Measurements from ENCODE around the gene CARS1. TPM values are rescaled to one million over a fixed set of nuclear protein-coding genes. Genes with fewer than 3 reads are reported as not detected.

CARS1 gene
- total and polyA plus RNA-seq, 2 of the 8 experiments (the other 6 are each of a cell fraction or from before 2014, with no cell fraction given) = 44.1 to 100 TPM

DNA sequence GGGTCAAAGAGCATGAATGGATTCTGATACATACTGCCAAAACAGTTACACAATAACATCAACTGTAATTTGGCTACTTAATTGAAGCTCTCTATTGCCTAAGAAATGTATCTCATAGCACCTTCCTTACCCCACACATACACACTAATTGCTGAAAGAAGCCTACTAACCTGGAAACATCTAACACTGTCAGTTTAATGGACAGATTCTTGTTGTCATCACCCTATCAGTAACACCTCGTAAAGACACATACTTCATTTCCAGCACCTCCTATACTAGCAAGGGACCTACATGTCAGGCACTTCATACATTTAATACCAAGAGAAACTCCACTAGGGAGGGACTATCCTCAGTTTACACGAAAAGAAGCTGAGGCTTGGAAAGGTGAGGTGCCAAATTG lies 75.0 kb downstream of the CARS1 start:
- Histone ChIP-seq H2BK15ac (ENCODE audit: low read length) (no peak overlapping the region), H2BK5ac (ENCODE audit: low read depth, low read length) (no peak overlapping the region), H3K56ac (replicated peaks; ENCODE audit: insufficient read length, low read depth, low read length) (no peak overlapping the region), H3K9me3 (ENCODE audit: insufficient read depth in 2 of 2, low read depth in 1 of 2, low read length in 1 of 2) (no peaks in the 10 kb centered on the region), H2BK120ac (replicated peaks; ENCODE audit: low read depth, low read length) (no peak overlapping the region), H3K4ac (replicated peaks; ENCODE audit: insufficient read length, low read depth, low read length) (no peak overlapping the region), H3K27ac (ENCODE audit: low read depth, low read length) (no peak overlapping the region), H3K9ac (replicated peaks in 1 of 4; ENCODE audit: extremely low read depth in 1 of 4, low read depth in 3 of 4, low read length in 3 of 4) (no peak overlapping the region), H3K23me2 (ENCODE audit: low read depth, low read length) (no peaks in the 10 kb centered on the region), H4K8ac (ENCODE audit: extremely low read depth, insufficient read depth, low read length) (no peak overlapping the region), H3K79me2 (ENCODE audit: control insufficient read depth in 1 of 2, insufficient read depth in 2 of 2, low read length in 2 of 2) (peaks cover 50 to 98% of the 10 kb centered on the region in 2 experiments), H4K20me1 (replicated peaks in 1 of 2; ENCODE audit: control insufficient read depth in 1 of 2, insufficient read depth in 2 of 2, low read length in 2 of 2) (peaks cover 17 to 28% of the 10 kb centered on the region in 2 experiments), H3K27me3 (replicated peaks in 1 of 4; ENCODE audit: control insufficient read depth in 3 of 4, extremely low read depth in 1 of 4, insufficient read depth in 3 of 4, low read length in 3 of 4) (no peaks in the 10 kb centered on the region), H3K18ac (ENCODE audit: extremely low read depth, low read length) (no peak overlapping the region), H3K14ac (ENCODE audit: insufficient read length) (no peak overlapping the region), H2BK12ac (ENCODE audit: low read depth, low read length) (no peak overlapping the region), H3K4me1 (replicated peaks in 1 of 4; ENCODE audit: control insufficient read depth in 3 of 4, insufficient read depth in 4 of 4, low read length in 3 of 4) (no peaks in the 10 kb centered on the region), H4K5ac (ENCODE audit: insufficient read length, low read depth, low read length) (no peak overlapping the region), H3K79me1 (ENCODE audit: low read depth, low read length) (peaks cover 5% of the 10 kb centered on the region; the same call in 1 of the 2 replicates), H2BK20ac (ENCODE audit: low read length) (no peak overlapping the region), H3K36me3 (ENCODE audit: control insufficient read depth in 2 of 4, insufficient read depth in 4 of 4, low read length in 3 of 4) (peaks cover 2 to 29% (median 15%) of the 10 kb centered on the region in 4 experiments), H2AK5ac (ENCODE audit: low read depth, low read length) (no peak overlapping the region), H4K91ac (replicated peaks; ENCODE audit: insufficient read length, low read length) (no peak overlapping the region), H3K23ac (ENCODE audit: insufficient read length) (no peak overlapping the region), H3K4me2 (ENCODE audit: insufficient read depth in 1 of 2, low read depth in 2 of 2, low read length in 2 of 2) (no peak overlapping the region), H2AFZ (ENCODE audit: low read length) (no peak overlapping the region), H3K4me3 (ENCODE audit: extremely low read depth in 1 of 4, insufficient read depth in 2 of 4, low read depth in 3 of 4, low read length in 4 of 4) (no peak overlapping the region)
- ChIA-PET CTCF (ENCODE audit: partially characterized antibody) (interaction anchor here (0.7 kb wide), 2 partner anchors 8 to 28 kb away, joined by 3 to 5 read pairs; no protein-coding TSS in a partner anchor), POLR2A (ENCODE audit: partially characterized antibody) (interaction anchor here (0.7 to 4.2 kb wide), 4 partner anchors 11 to 37 kb away, joined by 3 to 28 read pairs (median 4); partner anchors contain the start of gene NAP1L4)
- DNase-seq (ENCODE audit: low read depth in 1 of 2, low spot score in 2 of 2) (no peak), FAIRE-seq (no peak)
- no peak for TF ChIP-seq FOSL1 (IDR thresholded peaks at IDR 0.05; ENCODE audit: insufficient read depth, low read depth, low read length)
- no peak for TF ChIP-seq POU5F1 (IDR thresholded peaks at IDR 0.05; ENCODE audit: low read depth, low read length)
- TF ChIP-seq, protein P1, sequence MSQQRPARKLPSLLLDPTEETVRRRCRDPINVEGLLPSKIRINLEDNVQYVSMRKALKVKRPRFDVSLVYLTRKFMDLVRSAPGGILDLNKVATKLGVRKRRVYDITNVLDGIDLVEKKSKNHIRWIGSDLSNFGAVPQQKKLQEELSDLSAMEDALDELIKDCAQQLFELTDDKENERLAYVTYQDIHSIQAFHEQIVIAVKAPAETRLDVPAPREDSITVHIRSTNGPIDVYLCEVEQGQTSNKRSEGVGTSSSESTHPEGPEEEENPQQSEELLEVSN (IDR thresholded peaks at IDR 0.05) = no peak
- no peak for TF ChIP-seq SP2 (IDR thresholded peaks at IDR 0.05; ENCODE audit: low read length)
- TF ChIP-seq, protein P2, sequence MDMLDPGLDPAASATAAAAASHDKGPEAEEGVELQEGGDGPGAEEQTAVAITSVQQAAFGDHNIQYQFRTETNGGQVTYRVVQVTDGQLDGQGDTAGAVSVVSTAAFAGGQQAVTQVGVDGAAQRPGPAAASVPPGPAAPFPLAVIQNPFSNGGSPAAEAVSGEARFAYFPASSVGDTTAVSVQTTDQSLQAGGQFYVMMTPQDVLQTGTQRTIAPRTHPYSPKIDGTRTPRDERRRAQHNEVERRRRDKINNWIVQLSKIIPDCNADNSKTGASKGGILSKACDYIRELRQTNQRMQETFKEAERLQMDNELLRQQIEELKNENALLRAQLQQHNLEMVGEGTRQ (IDR thresholded peaks at IDR 0.05; ENCODE audit: low read length) = no peak
- WGBS, 2 experiments (ENCODE audit: extremely low coverage in 1 of 2, insufficient coverage in 1 of 2, insufficient read length in 1 of 2, insufficient replicate concordance in 2 of 2, low coverage in 1 of 2, low lambda C conversion rate in 2 of 2, missing lambda C conversion rate in 1 of 2) = 94% methylated on average over 2 of the region's 2 CpGs; no CpG with 5 or more reads in 1 of the 2 experiments
